ENCODE data around the gene OVAAL.

OVAAL gene

DNA sequence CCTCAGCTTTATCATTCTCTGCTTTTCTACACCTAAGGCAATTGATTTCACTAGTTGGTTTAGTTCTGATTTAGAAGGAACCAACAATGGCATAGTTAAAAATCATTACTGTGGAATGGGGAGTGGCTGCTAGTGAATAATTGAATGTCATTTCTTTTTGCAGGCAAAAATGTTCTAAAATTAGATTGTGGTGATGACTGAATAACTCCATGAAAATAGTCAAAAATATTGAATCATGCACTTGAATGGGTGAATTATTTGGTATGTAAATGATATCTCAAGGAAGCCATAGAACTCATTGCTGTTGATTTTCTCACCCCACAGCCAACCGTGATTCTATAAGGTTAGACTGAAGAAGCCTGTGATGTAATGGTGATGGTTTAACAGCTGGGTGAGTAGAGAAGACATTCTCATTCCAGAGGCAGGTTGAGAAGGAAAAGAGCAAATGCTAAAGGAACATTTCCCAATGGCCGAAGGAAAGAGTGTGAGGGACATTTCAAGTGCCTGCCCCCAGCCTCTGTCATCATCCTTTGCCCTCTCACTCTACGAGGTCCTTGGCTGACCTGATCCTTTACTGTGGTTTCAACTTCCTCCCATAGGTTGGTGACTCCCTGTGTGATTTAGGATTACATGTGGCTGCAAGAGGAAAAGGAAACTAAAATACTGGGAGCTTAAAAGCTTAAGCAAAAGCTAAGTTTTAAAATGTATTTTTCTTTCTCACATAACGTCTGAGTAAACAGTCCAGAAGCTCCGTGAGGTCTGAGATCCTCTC lies 12.5 kb downstream of the OVAAL start:
- no peak for DNase-seq

DNA sequence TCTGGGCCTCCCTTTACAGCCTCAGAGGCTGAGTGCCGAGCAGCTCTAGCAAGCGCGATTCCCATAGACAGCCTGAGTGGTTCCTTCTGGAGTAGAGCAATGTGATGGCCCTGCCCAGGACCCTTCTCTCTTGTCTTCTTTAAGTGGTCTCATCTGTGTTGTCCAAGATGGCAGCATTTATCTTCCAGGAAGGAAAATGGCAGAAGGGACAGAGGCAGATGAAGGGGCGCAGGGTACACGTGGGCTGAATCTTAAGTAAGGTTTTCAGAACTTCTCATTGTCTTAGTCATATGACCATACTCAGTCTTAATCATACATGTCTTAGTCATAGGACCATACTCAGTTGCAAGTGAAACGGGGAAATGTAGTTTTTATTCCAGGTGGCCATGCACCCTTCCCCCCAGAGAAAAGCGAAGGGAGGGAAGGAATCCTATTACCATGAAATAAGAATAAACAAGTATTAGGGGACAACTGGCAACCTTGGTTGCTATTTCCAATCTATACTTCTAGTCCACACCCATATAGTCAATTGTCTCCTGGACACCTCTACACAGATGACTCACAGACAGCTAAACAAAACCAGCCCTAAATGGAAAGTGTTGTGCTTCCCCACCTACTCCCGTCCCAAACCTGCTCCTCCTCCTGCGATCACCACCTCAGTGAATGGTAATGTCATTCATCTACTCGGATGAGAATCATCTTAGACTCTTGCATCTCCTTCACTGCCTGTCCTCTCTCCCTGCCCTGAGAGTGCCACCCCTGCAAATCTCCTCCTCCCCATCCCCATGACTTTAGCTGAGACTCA lies 13.3 kb downstream of the OVAAL start:
- DNase-seq, result peak; percentile 70

DNA sequence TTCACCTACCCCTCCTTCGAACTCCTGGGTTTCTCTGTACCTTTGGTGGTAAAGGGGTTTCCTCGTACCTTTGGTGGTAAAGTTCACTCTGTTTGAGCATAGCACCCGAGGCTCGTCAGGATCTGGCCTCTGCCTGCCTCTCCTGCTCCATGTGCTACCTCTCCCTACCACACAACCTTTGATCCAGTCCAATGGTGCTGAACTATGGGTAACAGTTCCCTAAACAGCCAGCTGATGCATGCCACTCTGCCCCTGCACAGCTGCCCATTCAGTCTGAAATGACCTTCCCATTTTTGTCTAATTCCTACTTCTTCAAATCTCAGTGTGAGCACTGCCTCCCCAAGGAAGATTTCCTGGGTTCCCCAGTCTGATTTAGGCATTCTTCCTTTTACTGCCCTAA lies 14.0 kb downstream of the OVAAL start:
- no peak for DNase-seq

DNA sequence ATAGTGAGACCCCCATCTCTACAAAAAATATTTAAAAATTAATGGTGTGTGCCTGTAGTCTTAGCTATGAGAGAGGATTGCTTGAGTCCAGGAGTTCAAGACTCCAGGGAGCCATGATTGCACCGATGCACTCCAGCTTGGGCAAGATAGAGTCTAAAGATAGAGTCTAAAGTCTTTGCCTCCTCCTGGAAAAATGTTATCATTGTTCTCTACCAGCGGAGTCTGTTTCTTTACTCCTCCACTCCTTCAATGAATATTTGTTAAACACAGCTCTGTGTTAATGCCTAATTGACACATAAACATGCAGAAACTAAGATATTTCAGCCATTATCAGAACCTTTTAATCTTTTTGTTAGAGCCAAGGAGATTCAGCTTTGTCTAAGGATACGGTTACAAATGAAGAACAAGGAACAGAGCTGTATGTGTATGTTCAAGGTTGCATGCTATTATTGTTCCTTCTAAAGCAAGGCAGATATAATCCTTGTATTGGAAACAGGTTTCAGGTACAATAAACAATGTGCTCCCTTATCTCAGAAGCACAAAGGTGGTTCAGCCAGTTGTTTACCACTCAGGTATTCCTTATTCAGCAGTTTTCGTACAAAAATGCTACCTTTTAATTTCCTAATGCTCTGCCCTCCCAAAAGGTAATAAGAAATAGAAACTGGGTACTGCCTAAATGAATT lies 15.4 kb downstream of the OVAAL start:
- DNase-seq, result no peak

DNA sequence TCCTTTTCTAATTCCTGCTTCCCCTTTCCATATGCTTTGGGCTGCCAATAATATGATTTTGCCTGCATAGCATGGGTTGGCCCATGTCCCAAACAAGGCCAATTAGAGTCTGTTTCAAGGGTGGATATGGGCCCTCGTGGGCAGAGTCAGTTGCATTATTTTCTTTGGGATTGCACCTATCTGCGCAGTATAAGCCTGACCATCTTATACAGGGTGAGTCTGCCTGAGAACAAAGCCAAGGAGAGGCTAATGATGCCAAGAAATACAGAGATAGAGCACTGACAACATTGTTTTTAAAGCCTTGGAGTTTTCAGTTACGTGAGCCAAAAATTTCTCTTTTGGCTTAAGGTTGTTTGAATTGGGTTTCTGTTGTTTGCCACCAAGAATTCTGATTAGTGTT lies 18.6 kb downstream of the OVAAL start:
- DNase-seq, result no peak

DNA sequence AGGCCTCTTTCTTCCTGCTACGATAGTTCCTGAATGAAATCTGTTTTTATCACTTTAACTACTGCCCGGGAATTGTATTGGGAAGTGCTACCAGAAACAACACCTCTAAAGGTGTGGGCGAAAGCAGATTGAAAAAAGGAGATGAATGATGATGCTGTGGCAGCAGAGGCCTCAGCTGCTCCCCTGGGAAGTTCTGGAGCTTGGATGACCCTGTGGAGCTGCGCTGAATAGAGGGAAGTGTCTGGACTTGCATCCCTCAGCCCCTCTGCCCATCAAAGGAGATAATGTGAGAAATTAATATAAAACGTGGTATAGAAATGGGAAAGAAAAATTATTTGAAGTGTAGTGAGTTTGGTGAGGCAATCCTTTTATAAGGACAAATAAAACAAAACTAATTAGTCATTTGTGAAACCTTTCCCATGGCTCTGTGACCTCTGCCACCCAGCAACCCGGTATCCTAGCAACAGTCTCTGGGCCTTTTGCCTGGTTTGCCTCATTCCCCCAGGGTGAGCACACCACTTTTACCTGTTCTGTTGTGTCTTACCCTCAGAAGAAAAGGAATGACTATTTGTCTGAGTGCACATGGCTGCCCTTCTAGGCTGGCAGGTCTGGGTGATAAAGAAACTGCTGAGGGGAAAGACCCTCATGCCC lies 21.3 kb downstream of the OVAAL start:
- peak; percentile 19 for DNase-seq

DNA sequence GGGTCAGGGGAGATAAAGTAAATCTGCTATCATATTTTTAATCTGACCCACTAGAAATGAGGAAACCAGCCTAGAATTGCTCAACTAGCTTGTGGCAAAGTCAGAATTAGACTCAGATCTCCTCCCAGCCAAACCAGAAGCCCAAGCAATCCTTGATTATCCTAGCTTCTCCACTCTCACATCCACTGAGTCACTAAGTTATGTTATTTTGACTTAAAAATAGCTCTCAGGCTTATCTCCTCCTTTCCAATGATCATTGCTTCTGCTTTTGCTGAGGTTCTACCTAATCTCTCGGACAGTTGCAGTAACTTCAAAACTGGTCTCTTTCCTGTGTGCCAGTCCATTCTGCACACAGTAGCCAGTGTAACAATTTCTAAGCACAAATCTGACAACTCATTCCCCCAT lies 22.9 kb downstream of the OVAAL start:
- no peak for DNase-seq

DNA sequence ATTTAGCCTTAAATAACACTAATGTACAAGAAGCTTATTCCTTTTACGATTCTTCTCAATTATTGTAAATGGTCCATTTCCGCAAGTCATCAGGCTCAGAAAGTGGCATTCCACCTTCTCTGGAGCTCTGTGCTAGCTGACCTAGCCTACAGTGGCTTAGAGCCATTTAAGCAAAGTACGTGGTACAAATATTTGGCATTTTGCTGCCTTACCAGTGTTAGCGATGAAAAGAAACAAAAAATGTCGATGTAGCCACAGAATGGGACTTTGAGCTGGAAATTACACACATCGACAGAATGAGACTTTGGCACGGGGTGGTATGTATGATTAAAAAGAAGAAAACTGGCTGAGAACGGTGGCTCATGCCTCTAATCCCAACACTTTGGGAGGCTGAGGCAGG lies 26.1 kb downstream of the OVAAL start:
- no peak for DNase-seq

DNA sequence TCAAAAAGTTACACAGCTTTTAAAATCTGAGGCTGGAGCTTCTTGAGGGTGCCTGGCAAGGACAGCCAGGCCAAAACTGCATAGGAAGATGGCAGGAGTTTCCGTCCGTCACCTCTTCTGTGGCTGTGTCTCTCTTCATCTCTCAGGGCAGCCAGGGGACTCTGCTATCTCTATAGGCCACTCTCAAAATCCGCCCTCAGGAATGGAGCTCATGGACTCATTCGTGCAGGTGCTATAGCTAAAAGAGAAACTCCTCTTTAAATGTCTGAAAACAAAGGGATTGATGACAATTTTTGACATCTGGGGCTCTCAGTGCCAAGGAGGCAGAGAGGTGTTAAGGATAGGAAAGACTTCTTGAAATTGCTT lies 27.2 kb downstream of the OVAAL start:
- no peak for DNase-seq

DNA sequence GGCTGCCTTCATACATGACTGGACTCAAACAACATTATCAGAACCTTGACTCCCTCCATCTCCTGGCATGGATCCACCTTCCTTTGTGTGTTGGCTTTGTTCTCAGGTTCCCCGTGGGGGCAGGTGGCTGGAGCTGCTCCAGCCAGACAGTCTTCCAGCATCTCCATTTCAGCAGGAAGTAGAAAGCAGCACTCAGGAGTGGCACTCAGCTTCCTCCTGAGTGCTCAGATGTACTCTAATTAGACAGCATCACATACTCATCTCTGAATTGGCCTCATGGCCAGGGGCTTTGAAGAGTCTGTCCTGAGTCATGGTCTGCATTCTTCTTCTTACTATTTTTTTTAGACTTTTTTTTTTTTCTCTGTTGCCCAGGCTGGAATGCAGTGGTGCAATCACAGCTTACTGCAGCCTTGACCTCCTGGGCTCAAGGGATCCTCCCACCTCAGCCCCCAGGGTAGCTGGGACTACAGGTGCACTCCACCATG lies 27.9 kb downstream of the OVAAL start:
- peak; percentile 18 for DNase-seq

DNA sequence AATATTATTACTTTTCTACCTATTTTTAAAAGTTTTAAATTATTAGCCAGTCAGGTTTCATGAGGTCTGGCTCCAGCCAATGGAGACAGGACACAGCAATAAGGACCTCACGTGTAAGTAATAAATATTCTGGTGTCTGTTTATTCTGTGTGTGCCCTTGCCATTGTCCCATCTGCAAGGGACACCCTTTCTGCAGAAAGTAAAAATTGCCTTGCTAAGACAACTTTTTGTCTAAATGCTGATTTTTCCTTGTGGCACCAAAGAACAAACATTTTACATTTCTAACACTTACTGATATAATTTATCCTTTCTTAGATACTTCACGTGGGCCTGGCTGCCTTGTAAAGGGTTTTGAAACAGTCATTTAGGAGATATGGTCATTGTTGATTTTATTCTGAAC lies 29.4 kb downstream of the OVAAL start:
- no peak for DNase-seq

DNA sequence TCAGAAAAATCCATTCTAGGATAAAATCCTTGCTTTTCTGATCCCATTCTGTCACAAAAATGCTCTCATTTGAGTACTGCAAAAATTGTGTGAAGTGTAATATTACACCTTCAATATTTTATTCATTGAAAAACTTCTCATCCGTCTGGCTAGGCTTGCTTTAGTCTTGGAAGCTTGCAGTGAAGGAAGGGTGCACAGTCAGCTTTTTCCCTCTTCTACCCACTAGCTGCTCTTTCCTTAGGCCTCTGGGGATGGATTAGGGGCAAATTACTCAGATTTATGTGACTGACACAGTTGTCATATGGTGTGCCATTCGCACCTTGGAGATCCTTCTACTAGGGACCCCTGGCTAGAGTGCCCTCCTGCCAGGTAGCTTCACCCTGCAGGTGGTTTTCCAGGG lies 32.1 kb downstream of the OVAAL start:
- DNase-seq, result no peak

DNA sequence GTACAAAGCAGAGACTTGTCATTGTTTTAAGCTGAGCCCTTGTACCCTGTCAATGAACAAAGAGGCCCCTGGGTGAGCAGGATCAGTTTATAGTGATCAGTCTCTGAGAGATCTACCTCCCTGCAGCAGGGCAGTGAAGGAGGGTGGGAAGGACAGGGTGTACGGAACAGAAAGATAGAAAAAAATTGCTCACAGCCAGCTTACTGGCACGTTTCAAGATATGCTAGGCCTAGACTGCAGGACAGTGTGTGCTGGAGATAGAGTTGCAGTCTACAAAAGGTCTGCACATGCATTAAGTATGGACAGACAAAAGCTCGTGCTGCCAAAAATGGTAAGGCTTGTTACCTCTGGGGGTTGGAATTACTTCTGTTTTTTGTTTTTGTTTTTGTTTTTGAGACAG lies 34.6 kb downstream of the OVAAL start:
- no peak for DNase-seq

DNA sequence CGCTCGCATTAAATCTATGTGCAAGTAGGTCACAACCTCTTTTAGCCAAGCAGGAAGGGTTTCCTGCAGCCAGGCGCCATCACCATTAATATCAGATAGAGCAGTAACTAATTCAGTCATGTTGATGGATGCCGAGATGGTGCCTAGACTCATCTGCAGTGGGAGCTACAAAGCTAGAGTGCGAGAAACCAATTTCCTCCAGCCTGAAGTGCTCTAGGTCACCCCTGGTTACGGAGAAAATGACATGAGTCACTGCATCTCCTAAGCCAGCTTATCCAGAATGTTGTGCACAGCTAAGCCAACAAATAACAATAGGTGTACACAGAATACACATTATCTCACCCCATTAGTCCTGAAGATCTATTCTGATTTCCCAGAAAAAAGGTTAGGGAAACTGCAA lies 36.0 kb downstream of the OVAAL start:
- no peak for DNase-seq

DNA sequence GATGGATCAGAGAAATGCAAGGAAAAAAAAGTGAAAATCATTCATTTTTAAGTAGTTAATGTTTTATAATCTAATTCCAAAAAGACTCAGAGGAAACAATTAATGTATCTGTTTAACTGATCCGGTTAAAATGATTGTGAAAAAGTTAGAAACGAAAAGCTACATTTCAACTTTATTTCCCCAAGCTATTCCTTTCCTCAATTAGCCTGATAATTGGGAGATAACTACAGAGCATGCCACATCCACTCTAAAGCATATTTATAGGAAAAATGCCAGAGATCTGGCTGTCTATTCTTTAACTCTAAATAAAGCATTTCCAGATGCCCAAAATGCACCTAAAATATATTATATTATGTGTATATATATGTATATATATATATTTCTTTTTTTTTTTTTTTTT lies 37.2 kb downstream of the OVAAL start:
- DNase-seq, result no peak

DNA sequence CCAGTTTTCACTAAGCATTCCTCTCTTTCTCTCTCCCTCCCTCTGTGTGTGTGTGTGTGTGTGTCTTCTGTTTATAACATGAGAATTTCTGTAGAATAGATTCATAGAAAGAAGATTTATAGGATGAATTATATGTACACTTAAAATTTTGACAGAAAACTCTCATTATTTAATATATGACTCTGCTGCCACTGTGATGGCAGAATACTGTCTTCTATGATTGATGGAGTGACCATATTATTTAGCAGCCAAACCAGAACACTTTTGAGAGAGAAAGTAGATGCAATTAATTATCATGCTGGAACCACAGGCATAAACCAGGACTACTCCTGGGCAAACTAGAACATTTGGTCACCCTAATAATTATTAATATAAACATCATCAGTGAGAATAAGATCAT lies 38.8 kb downstream of the OVAAL start:
- DNase-seq, result no peak

DNA sequence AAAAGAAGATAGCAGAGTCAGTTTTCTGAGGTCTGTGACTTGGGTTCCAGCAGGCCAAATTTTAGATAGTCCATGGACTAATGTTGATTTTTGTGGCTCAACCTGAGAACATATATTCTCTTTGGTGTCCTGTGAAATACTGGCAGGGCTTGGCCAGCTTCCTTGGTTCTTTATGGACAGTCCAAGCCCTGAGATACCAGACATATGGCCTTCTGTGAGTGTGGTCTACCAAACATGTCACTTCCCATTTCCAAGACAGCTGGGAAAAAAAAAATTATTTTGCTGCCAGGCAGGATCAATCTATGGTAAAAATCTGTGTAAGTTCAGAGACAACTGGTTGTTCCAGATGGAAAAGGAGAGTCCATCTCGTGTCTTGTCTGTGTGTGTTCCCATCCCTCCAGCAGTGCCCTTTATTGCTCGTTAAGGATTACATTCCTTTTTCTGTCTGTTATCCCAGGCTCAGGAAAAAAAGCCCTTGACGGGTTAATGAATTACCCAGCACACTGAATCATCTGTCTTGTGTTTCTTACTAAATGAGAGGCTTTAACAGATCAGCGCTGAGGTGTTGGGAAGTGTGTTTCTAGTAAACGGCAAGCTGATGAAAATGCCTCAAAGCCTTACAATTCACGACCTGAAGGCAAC lies 39.7 kb downstream of the OVAAL start:
- DNase-seq, result no peak

DNA sequence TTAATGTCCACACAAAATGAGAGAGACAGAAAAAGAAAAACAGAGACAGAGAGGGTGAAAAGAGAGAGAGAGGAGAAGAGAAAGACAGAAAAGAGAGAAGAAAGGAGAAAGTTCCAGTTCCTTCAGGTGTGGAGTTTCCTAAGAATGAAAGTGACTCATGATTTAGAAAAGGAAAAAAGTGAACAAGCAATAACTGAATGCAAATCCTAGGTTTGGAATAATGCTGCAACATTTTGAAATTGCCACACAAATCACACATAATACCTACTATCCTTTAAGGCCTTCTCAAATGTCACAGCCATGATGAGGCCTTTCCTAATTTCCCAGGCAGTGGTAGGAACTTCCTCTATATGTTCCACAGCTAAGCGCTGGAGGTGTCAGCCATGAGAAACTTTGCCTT lies 41.6 kb downstream of the OVAAL start:
- no peak for DNase-seq

DNA sequence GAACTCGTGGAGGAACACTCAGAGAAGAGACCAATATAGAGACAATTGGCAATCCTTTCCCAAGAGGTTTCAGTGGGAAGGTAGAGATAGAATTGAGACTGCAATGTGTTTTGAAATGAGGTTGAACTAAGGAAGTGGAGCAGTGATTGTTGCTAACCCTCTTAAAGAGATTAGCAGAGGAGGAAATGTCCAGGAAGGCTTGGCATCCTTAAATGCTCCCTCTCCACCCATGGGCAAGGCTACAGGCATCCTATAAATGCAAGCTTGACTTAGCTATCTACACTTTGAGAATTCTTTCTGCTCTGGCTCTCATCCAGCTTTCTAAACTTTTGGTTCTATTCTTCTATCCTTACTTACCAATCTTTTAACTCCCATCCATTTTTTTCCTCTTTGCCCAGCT lies 42.7 kb downstream of the OVAAL start:
- no peak for DNase-seq

DNA sequence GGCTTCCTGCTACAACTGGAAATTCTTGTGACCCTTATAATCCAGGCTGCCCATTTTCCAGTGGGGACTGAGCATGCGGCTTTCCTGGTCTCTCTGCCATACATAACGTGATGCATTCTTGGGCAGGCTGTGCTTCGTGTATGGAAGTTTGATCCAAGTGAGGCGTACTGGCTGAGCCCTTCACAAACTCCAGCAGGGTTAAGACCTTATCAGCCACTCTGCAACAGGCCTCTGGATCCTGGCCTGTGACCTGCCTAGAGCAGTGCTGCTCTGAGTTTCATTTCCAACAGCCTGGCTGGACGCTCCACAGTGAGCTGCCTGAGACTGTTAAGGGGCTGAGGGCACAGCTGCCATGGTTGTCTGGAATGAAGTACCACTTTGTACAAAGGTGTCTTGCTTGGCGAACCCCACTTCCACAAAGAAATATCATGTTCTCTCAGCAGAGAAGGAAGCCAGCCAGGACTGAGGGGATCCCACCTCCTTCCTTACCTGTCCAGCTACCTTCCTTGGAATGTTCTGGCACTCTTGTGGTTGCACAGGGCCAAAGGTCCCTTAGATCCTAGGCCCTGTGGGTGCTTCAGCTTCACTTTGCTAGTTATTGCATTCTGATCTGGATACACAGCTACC lies 44.6 kb downstream of the OVAAL start:
- no peak for DNase-seq

DNA sequence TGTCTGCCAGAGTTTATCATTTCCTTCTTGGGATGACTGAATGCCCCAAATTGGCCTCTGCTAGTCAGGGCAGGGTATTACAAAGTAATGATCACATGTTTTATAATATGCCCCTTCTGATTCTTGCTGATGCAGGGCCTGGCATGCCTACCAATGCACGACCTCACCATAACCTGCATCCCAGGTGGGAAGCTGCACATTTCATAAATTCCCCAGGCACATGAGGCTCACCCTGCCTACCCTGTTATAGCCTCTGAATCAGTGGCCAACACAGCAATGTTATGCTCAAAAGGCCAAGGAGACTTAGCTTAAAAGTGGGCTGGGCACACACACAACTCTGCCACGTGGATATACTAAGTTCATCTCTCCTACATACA lies 45.1 kb downstream of the OVAAL start:
- no peak for DNase-seq

DNA sequence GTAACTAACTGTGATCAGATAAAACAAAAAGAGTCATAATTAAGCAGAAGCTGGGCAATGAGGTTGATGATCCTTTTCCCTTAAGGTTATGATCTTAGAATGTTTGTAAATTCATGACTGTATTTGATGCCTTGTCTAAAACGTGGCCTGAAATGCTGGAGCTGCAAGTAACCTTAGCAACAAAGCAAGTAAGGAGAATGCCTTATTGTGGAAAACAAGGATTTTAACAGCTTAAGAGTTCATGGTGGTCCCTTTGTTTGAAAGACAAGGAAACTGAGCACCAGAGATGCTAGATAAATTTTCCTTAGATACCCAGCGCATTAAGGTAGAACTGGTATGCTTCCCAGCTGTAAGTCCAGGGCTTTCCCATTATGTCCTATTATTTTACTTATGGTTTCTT lies 47.4 kb downstream of the OVAAL start:
- no peak for DNase-seq
